ENCODE results near the gene TXNIP.

DNA sequence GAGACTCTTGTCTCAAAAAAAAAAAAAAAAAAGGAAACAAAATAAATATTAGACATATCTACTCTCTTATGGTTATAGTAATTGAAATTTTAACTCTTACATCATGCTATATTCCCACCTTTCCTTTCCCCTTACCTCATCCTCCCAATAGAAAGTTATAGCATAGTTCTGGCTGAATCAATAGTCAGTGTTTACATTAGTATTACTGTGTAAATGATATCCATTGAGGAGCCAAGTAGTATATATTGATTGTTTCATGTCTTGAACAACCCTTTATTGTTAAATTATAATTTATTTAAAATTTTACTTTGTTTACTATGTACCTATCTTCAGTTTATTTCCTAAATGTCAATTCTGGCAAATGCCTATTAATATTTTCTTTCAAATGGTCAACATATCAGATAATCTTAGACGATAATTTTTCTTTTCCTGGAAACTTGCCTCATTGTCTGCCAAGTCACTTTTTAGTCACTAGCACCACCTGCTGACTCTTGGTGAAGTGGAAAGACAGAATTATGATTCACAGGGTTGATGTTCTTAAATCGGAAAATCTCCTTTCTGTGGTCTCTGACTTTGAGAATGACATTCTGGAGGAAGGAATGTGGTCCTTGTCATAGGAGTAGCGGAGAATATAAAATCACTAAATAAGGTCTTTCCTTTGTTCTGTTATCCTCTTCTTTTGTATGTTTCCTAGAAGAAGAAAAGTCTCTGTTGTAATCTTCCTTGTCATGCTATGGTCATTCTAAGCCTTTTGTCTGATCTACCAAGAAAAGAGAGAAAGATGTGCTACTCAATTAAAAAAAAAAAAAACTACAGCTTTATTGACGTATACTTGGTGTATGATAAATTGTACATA lies 16.6 kb upstream of the TXNIP start:
- no peak for TF ChIP-seq EZH2 (IDR thresholded peaks at IDR 0.05; ENCODE audit: borderline replicate concordance, insufficient read depth, low read depth, low read length, poor library complexity, severe bottlenecking)
- TF ChIP-seq, protein P1, sequence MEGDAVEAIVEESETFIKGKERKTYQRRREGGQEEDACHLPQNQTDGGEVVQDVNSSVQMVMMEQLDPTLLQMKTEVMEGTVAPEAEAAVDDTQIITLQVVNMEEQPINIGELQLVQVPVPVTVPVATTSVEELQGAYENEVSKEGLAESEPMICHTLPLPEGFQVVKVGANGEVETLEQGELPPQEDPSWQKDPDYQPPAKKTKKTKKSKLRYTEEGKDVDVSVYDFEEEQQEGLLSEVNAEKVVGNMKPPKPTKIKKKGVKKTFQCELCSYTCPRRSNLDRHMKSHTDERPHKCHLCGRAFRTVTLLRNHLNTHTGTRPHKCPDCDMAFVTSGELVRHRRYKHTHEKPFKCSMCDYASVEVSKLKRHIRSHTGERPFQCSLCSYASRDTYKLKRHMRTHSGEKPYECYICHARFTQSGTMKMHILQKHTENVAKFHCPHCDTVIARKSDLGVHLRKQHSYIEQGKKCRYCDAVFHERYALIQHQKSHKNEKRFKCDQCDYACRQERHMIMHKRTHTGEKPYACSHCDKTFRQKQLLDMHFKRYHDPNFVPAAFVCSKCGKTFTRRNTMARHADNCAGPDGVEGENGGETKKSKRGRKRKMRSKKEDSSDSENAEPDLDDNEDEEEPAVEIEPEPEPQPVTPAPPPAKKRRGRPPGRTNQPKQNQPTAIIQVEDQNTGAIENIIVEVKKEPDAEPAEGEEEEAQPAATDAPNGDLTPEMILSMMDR (IDR thresholded peaks at IDR 0.05) = peak; percentile 95

Data from B cell (primary cell).